ENCODE results near the gene ZNF358.

Gene ZNF358

DNA sequence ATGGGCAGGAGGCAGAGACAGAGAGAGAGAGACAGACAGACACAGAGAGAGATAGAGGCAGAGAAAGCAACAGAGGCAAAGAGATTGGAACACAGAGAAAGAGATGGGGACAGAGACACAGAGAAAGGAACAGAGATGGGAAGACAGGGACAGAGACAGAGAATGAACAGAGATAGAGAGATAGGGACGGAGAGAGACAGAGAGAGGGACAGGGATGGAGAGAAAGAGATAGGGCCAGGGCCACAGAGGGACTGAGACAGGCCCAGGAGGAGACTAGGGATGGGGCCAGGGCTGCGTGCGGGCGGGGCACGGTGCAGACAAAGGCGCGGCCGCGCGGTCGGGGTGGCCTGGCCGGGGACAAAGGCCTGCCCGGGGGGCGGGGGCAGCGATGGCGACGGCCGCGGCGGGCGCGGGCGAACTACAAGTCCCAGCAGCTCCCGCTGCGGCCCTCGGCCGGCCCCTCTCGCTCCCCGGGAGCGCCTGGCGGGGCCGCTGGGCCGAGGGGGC is at the start of gene ZNF358:
ZNF358 (plus strand) TSS at position 459 of the 507 bp plus-strand sequence. CDS start 3,140 bp downstream, outside the sequence.
- DNase-seq: peak in 53 of 56 donors; percentile 5 to 88 (median 68)

DNA sequence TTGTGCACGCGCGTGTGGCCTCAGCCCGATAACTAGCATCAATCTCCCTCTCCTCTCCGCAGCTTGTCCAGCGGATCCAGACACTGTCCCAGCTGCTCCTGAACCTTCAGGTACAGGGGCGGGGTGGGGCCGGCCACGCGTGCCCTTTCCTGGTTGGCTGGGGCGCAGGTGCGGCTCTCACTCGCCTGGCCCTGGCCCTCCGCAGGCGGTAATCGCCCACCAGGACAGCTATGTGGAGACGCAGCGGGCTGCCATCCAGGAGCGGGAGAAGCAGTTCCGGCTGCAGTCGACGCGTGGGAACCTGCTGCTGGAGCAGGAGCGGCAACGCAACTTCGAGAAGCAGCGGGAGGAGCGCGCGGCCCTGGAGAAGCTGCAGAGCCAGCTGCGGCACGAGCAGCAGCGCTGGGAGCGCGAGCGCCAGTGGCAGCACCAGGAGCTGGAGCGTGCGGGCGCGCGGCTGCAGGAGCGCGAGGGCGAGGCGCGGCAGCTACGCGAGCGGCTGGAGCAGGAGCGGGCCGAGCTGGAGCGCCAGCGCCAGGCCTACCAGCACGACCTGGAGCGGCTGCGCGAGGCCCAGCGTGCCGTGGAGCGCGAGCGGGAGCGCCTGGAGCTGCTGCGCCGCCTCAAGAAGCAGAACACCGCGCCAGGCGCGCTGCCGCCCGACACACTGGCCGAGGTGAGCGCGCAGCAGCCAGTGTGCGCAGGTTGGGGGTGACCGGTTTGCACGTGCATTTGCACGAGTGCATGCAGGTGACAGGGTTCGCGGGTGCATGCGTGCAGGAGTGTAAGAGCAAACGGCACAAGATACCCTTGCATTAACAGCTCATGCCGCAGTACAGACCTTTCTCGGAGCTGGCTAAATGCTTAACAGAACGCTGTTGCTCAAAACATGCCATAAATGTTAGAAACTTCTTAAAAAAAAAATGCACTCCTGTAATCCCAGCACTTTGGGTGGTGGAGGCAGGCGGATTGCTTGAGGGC is 48.6 kb upstream of the ZNF358 start:
- DNase-seq: no peak

DNA sequence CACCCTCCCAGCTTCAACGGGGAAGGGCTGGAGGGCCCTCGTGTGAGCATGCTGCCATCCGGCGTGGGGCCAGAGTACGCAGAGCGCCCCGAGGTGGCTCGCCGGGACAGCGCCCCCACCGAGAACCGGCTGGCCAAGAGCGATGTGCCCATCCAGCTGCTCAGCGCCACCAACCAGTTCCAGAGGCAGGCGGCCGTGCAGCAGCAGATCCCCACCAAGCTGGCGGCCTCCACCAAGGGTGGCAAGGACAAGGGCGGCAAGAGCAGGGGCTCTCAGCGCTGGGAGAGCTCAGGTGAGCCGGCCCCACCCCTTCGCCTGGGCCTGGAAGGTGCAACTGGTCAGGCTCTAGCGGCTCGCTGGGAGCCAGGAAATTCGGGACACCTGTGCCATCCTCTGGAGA is 47.1 kb upstream of the ZNF358 start:
- DNase-seq: no peak

DNA sequence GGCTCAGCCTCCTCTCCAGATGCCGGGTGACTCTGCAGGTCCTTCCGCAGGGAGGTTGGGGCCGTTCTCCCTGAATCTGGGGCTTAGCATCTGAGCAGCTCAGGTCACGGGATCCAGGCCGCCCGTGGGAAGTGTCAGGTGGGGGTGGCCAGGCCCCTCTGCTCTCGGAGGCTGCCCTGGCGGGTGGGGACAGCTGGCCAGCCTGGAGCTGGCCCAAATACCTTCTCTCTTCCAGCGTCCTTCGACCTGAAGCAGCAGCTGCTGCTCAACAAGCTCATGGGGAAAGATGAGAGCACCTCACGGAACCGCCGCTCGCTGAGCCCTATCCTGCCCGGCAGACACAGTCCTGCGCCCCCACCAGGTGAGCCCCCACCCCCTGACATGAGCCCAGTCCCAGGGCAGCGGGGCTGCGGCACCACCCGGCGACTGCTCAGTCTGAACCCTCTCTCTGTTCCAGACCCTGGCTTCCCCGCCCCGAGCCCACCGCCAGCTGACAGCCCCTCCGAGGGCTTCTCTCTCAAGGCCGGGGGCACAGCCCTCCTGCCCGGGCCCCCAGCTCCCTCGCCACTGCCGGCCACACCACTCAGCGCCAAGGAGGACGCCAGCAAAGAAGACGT is 46.1 kb upstream of the ZNF358 start:
- no peak for DNase-seq

DNA sequence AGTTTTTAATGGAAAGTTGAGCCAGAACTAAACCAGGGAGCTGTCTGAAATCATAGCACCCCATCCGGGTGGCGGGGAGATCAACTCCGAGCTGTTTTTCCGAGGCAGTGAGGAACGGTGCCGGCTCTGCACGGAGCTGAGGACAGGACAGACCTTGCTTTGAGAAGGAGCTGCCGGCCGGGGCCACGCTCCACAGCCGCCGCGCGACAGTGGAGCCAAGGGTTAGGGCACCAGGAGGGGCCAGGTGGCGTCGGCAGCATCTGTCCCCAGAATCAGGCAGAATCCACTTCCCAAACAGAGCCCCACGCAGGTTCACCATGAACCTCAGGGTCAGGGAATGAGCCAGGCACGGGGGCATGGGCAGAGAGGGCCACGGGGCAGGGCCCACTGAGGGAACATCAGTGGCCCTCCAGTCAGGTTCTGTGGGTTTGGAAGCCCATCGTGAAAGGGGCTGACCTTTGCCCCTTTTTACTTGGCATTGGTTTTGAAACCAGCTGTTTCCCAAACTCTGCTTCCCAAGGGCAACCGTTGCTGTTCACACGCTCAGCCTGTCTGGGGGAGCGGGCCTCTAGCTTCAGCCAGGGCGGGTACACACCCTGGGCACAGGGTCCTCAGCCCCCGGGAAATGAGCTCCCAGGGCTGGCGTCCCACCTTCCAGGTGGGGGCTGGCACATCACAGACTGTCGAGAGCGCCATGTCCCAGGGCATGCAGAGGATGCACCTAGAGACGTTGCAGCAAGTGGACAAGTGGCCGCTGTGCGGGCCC is 45.2 kb upstream of the ZNF358 start:
- DNase-seq: no peak

DNA sequence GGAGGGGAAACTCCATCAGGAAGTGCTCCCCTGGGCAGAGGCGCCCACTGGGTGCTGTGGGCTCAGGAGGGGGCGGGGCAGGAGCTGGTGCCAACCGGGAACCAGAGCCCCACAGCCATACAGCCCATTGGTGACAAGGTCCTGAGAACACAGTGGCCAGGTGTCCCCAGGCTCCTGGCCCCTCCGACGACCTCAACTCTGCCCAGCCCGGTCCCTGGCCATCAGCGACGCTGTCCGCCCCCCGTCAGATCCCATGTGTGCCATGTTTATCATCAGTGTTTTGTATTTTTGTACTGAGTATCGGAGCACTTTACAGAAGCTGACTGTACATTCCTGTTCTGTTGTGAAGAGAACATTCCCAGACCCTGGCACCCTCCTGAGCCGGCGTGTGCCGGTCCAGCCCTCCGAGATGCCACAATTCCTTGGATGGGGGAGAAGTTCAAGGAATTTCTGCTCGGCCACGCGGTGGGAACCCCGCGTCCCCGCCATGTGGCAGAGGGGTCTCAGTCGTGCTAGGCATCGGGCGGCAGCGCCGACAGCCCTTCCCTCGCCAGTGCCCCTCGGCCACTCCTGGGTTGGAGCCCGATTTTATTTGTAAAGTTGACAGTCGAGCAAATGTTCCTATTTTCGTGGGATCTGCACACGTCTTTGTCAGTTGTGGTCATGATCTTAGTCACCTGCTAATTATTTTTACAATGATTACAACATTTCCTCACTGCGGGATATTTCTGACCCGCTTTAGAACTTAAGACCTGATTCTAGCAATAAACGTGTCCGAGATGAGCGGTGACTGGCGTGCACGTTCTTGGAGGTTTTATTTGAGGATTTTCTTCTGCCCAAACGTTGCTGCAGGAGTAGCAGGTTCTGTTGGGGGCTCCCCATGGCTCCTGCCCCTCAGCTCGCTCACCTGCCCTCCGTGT is 43.9 kb upstream of the ZNF358 start:
- DNase-seq: no peak

DNA sequence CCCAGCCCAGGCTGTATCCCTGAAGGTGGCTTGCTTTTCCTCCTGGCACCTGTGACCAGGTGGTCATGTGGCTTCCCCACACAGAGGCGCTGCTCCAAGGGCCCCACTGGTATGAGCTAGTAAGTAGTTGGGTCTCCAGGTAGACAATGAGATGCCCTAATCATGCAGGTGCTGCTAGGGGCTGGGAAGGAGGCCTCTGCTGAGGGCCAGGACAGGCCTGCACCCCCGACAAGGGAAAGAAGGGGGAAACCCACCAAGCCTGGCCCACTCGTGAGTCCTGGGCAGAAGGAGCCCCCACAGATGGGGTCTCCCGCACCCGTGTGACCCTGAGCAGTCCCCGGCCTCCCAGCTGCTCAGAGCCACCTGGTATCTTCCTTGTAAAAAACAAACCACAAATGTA is 40.2 kb upstream of the ZNF358 start:
- no peak for DNase-seq

DNA sequence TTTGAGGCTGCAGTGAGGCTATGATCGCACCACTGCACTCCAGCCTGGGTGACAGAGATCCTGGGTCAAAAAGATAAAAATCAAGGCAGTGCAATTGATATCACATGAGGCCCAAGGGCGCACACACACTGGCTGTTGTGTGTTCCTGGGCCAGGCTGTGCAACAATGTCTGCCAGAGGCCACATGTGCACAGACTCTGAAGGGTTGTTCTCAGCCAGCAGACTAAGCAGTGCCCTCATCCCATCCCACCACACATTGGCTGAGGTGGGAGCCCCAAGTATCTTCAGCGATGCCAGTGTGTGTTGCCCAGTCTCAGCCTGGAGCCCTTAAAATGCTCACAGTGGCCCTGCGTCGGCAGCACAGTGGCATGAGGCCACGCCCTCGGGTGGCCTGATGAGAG is 39.7 kb upstream of the ZNF358 start:
- DNase-seq: no peak

DNA sequence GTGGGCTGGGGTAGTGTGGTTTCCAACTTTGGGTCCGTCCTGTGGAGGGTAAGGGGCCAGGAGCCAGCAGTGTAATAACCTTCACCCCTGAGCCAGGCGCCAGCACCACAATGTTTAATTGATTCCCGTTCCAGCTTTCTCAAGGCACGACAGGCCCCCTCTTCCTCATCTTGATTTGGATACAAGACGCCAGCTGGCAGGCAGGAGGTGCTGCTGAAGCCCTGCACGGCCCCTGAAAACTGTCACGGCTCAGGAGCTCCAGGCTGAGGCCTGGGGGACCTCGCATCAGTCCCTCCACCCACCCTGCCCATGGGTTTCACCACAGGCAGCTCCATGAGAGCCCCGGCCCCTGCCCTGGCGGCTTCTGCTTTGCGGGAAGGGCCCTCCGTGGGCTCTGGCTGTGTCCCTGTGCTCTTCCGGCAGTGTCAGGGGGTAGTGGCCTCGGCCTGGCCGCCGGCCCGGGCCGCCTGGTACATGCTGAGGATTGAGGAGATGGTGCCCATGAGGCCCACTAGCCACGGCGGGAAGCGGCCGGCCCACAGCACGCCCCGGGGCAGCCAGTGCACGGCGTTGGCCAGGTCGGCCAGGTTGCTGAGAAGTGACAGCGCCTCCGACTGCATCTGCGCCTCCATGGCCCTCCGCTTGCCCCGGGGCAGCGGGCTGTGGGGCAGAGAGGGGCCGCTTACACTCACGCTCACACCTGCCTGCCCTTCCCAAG is 39.0 kb upstream of the ZNF358 start:
- peak in 1 of 56 donors; percentile 20 for DNase-seq

DNA sequence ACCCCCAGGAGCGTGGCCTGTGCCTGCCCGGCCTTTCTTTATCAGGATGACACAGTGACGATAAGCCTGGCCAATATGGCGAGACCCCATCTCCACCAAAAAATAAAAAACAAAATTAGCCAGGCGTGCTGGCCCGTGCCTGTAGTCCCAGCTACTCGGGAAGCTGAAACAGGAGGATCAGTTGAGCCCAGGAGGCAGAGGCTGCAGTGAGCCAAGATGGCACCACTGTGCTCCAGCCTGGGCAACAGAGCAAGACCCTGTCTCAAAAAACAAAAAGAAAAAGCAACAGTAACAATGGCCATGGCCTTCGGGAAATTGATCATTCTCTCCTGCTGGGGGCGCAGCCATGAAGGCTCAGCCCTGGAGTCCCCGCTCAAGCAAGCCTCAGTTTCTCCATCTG is 38.1 kb upstream of the ZNF358 start:
- DNase-seq: no peak

DNA sequence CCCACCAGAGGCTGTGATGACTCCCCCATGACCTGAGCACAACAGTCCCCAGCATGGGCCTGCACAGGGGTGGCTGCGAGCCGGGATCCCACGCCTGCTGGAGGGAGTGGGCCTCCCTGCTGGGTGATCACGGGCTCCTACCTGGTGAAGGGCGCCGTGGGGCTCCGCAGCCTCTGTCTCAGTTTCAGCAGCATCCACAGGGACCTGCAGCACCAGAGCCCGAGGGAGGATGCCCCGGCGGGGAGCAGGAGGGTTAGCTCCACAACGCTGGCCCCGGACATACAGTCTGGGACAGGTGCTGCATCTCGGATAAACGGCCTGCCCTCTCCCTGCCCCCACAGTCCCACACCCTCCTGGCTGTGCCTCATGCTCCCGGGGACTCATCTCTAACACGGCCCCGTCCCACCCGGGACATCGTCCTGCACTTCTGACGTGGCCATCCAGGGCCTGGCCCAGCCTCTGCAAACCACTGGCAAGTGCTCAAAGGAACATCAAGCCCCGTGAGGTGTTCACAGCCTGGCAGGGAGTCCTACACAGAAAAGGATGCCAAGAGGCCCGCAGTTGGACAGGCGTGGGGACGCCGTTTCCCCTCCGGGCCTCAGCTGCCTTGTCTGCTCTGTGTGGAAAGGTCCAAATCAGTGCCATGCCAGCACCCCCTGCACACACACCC is 37.6 kb upstream of the ZNF358 start:
- peak in 2 of 56 donors; percentile 5 to 11 for DNase-seq

DNA sequence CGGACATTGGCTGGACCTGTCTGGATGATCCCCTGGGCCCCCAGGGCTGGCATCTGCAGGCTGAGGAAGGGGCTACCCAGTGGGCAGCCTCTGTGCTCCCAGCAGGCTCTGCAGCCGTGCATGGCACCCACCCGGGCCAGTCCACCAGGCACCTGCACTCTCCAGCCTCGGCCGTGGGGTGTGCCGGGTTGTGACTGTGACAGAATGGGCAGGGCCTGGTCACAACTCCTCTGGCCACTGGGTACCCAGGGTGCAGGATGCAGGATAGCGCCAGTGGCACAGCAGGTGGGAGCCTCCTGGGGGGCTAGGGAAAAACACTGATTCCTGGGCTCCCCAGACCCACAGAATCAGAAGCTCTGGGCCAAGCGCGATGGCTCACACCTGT is 37.1 kb upstream of the ZNF358 start:
- no peak for DNase-seq

DNA sequence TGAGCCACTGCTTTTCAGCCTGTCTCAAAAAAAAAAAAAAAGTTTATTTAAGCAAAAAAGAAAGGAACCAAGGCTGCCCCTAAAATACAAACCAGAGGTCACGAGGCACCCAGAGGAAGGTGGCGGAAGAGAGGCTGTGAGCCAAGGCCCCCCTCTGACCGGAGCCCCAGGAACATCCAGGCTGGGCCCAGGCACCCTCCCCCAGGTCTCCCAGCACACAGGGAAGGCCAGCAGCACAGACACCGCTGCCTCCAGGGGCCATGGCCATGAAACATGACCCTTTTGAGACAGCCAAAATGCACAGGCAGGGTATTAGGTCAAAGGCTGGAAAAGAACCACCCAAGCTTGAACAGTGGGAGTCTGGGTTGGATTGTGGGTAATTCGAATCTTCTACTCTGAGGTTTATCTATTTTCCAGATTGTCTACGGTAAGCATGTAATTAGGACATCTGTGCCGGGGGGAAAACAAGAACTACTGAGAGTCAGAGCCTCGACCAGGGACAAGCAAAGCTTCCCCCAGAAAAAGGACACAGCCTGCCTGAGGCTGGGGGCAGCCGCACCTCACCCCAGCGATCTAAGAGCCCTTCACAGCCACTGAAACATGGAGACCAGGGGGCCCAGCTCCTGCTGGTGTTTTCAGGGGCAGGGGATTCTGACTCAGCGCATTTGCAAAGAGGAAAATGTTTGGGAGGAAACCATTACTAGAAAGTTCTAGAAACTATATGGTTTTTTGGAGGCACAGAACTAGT is 35.5 kb upstream of the ZNF358 start:
- peak in 6 of 56 donors; percentile 4 to 22 (median 15) for DNase-seq

DNA sequence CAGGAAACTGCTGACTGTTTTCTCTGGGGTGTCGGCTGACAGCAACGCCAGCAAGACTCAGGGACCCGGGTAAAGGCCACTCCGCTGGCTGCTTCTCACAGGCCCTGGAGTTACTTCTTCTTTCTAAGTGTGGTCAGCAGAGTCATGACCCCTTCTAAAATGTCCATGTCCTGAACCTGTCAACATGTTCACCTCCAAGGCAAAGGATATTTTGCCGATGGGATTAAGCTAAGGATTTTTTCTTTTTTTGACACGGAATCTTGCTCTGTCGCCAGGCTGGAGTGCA is 35.0 kb upstream of the ZNF358 start:
- peak in 1 of 56 donors; percentile 5 for DNase-seq

DNA sequence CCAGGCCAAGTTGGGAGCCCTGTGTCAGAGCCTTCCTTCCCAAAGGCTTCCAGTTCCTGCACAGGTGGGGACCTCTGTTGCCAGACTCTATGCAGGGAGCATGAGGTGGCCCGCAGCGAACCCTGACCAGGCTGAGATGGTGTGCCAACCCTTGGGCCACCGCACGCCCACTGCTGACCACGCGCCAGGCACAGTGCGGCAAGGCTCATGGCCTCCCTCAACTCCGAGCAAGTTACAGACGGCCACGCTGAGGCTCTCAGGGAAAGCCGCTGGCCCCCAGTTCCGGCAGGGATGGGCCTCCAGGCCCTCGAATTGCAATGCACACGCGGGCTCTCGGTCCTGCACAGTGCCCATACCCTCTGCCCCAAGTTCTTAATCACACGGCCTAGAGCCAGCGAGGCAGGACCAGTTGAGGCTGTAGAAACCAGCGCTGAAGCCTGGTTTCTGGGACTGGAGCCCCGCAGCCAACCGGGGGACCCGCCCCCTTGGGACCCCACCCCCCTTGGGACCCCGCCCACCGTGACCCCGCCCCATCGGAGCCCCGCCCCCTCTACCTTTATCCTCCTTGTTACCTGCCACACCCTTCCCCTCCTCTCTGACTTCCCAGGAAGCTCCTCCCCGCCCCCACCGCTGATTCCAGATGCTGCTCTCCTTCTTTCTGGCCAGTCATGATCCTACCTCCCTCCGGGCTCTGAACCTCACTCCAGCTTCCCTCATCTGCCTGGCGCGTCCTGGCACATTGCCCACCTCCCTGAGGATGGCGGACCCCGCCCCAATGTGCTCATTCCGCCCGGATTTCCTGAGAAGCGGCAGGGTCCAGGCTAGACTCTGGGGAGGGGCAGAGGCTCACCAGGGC is 33.1 kb upstream of the ZNF358 start:
- DNase-seq: peak in 1 of 56 donors; percentile 30

DNA sequence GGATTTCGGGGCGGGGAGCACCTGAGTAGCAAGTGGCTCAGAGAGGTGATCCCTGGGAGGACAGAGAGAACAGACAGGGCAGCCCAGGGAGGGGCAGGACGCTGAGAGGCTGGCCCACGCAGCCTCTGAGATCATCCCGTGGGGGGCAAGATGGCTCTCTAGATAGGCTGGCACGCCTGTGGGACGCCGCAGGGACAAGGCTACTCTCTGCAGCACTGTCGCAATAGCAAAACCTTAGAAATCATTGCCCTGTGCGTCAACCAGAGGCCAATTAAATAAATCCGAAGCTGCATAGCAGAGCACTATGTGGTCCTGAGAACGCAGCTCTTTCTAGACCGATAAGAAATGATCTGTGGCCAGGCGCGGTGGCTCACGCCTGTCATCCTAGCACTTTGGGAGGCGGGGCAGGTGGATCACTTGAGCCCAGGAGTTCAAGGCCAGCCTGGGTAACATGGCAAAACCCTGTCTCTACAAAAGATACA is 32.1 kb upstream of the ZNF358 start:
- no peak for DNase-seq

DNA sequence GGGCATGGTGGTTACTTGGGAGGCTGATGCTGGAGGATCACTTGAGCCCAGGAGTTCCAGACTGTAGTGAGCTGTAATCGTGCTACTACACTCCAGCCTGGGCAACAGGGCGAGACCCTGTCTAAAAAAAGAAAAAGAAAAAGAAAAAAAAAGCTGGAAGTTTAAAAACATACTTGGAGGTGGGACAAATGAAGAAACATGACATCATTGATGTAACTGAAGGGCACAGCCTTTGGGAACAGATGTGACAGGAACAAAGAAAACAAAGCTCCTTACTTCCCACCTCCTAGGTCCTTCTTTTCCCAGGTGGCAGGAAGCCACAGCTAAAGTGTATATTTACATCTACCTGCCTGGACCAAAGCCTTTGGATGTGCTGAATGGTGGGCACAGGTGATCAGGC is 29.0 kb upstream of the ZNF358 start:
- no peak for DNase-seq
